Gastrocnemius medialis (tissue), 4 donors: ENCODE results near the gene LHX3. TPM values are rescaled to one million over a fixed set of nuclear protein-coding genes. Genes with fewer than 3 reads are reported as not detected.

Experiments
- ATAC-seq, 2 donors: fragments of 150-250 bp; one replicate each; pipeline ENCODE4 v1.9.1; 2016
- DNase-seq, 2 donors: peaks; one replicate each; pipeline ENCODE4 v3.0.0-alpha.2; 2019
- H3K27ac ChIP-seq, 4 donors: fragments of 200-600 bp; sonication (generic); 1 replicate in 1 of 4; 2 replicates in 3 of 4; pipeline ENCODE4 v1.5.1; 2016 to 2018; ENCODE audit warnings: mild to moderate bottlenecking in 2 of 4, moderate library complexity in 1 of 4
- H3K27me3 ChIP-seq, 3 donors: fragments of 200-600 bp; sonication (generic) in 2 of 3; 1 replicate in 1 of 3; 2 replicates in 2 of 3; pipeline versions ENCODE4 v1.5.1 to v1.6.0; 2016 to 2019; ENCODE audit warnings: mild to moderate bottlenecking in 1 of 3, moderate library complexity in 1 of 3
- H3K36me3 ChIP-seq, 2 donors: fragments of 200-600 bp; sonication (generic) in 1 of 2; one replicate each; pipeline ENCODE4 v1.5.1; 2017 to 2018
- H3K4me1 ChIP-seq, 2 donors: fragments of 200-600 bp; sonication (generic) in 1 of 2; one replicate each; pipeline ENCODE4 v1.5.1; 2016 to 2017; ENCODE audit warnings: mild to moderate bottlenecking in 2 of 2
- H3K4me3 ChIP-seq, 4 donors: fragments of 200-600 bp; sonication (generic) in 3 of 4; 1 replicate in 1 of 4; 2 replicates in 3 of 4; pipeline ENCODE4 v1.5.1; 2016 to 2019; ENCODE audit warnings: mild to moderate bottlenecking in 2 of 4
- H3K9me3 ChIP-seq, 3 donors: fragments of 200-600 bp; sonication (generic) in 2 of 3; 1 replicate in 1 of 3; 2 replicates in 2 of 3; pipeline ENCODE4 v1.5.1; 2016 to 2019
- POLR2A ChIP-seq, 2 donors: fragments of 450-650 bp; IDR thresholded peaks; one replicate each; pipeline ENCODE4 v1.6.1; 2017; ENCODE audit warnings: antibody characterized with exemption in 2 of 2, mild to moderate bottlenecking in 2 of 2, moderate library complexity in 2 of 2
- in situ Hi-C, 4 donors: fragments of 200-750 bp; cut with MboI; loops; one replicate each; pipeline versions ENCODE4 v1.15.0 to v1.8.0; 2017; ENCODE audit warnings: low sequenced_read_pairs in 4 of 4
- intact Hi-C: fragments of 100-400 bp; cut with DNase I; formaldehyde crosslinking; loops from one replicate; pipeline ENCODE4 v1.15.1; 2023; ENCODE audit warnings: low total_unique reads
- total RNA-seq, 4 donors: library from RNA; depleted of rRNA; stranded (reverse); fragments of >200 nt; gene quantifications; one replicate each; pipeline versions ENCODE4 v1.1.0 to v1.2.3, GENCODE V29; 2016
- TF ChIP-seq, protein P1 (sequence below), 5 experiments: fragments of 450-650 bp in 3 of 5; fragments of 200-600 bp in 2 of 5; sonication (generic) in 2 of 5; IDR thresholded peaks in 4 of 5; conservative IDR thresholded peaks in 1 of 5; 1 replicate in 4 of 5; 2 replicates in 1 of 5; pipeline ENCODE4 v1.5.1; 2016 to 2019; ENCODE audit warnings: antibody characterized with exemption in 5 of 5, mild to moderate bottlenecking in 3 of 5, moderate library complexity in 3 of 5

Gene LHX3
- total RNA-seq, 4 donors from 2014 or later: not detected

DNA sequence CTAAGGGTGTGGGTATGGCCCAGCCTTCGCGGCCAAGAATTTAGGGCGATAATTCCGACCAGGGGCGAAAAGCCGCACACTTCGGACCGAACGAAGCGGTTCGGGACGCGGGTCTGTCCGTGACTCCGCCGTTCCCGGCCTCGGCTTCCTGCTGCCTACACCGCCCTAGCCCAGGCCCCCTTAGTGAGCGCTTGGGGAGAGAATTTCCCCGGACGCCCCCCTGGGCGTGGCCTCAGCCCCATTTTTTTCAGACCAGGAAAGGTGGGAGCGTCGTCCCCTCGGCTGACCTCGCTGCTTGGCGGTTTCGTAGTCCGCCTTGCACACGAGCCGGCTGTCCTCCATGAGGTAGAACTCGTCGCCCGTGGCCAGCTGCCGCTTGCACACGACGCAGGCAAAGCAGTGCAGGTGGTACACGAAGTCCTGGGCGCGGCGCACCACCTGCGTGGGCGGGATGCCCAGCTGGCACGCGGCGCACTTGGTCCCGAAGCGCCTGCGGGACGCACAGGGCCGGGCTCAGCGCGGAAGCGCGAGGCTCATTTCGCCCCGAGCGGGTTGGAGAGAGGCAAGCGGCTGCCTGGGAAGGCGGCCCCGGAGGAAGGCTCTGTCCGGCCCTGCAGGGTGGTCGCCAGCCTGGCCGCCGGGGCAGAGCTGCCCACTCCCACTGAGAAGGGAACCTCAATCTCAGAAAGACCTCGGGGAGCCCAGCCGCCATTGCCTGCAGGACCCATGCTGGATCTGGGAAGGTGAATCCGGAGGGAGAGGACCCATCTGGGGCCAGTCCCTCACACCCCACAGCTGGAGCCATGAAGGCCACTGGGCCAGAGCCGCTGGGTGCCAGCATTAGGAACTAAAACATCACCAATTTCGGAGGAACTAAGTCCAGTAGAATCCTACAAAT lies 5.3 kb downstream of the LHX3 start:
- ATAC-seq (no peak), DNase-seq (no peak)
- Histone ChIP-seq H3K9me3 (no peaks in the 10 kb centered on the region), H3K27me3 (peaks cover 83 to 95% (median 95%) of the 10 kb centered on the region in 3 donors), H3K36me3 (no peaks in the 10 kb centered on the region), H3K4me1 (no peaks in the 10 kb centered on the region), H3K27ac (no peak overlapping the region), H3K4me3 (no peak overlapping the region)
- in situ Hi-C loops (no loop called here), intact Hi-C loops (no loop called here)
- no peak for TF ChIP-seq POLR2A (IDR thresholded peaks at IDR 0.05)
- TF ChIP-seq, protein P1, sequence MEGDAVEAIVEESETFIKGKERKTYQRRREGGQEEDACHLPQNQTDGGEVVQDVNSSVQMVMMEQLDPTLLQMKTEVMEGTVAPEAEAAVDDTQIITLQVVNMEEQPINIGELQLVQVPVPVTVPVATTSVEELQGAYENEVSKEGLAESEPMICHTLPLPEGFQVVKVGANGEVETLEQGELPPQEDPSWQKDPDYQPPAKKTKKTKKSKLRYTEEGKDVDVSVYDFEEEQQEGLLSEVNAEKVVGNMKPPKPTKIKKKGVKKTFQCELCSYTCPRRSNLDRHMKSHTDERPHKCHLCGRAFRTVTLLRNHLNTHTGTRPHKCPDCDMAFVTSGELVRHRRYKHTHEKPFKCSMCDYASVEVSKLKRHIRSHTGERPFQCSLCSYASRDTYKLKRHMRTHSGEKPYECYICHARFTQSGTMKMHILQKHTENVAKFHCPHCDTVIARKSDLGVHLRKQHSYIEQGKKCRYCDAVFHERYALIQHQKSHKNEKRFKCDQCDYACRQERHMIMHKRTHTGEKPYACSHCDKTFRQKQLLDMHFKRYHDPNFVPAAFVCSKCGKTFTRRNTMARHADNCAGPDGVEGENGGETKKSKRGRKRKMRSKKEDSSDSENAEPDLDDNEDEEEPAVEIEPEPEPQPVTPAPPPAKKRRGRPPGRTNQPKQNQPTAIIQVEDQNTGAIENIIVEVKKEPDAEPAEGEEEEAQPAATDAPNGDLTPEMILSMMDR (IDR thresholded peaks at IDR 0.05 in 4 of 5, conservative IDR thresholded peaks at IDR 0.05 in 1 of 5): no peak

DNA sequence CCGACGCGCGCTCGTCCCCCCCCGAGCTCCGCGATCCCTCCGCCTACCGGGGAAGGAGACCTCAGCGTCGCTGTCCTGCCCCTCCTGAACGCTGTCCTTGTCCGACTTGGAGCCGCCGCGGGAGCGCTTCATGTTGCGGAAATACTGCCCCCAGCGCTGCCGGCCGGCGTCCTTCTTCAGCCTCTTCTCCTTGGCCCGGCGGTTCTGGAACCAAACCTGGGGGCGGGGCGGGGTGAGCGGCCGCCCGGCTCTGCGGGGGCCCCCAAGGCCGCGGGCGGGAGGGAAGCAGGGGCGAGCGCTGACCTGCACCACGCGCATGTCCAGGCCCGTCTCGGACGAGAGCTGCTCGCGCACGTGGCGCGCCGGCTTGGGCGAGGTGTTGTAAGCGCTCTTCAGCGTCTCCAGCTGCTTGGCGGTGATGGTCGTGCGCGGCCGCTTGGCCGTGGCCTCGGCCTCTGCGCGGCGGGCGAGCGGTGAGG lies 6.3 kb downstream of the LHX3 start:
- Histone ChIP-seq H3K27me3 (peaks cover 76 to 95% (median 94%) of the 10 kb centered on the region in 3 donors), H3K9me3 (no peaks in the 10 kb centered on the region), H3K4me1 (no peaks in the 10 kb centered on the region), H3K27ac (no peak overlapping the region), H3K4me3 (no peak overlapping the region), H3K36me3 (no peaks in the 10 kb centered on the region)
- ATAC-seq (no peak), DNase-seq (no peak)
- intact Hi-C loops (no loop called here), in situ Hi-C loops (no loop called here)
- TF ChIP-seq, protein P1 (IDR thresholded peaks at IDR 0.05 in 4 of 5, conservative IDR thresholded peaks at IDR 0.05 in 1 of 5): no peak
- no peak for TF ChIP-seq POLR2A (IDR thresholded peaks at IDR 0.05)

DNA sequence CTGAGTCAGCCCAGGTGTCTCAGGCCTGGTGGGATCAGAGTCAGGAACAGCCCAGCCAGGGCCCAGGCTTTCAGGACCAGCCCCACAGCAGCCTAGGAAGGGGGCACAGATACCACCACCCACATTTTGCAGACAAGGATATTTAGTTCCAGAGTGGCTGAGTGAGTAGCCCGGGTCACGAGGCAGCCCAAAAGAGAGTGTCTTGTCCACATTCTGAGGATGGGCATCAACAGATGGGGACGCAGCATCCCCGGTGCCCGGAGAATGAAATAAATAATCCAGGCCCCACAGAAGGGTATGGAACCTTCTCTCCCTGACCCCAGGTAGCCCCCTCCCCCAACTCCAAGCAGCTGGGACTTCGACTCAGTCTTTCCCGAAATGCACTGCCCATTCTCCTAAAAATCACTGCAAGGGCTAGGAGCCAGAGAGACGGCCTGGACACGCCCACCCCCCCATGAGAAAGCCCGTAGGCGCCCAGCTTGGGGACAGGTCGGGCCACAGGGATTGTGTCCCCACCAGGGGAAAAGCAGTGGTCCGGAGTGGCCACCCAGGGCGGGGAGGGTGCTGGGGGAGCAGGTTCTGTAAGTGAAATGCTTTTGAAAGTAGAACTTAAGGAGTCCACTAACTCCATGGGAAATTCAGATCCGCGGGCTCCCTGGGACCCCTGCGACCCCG lies 6.9 kb downstream of the LHX3 start:
- no peak overlapping the region for H3K27ac ChIP-seq
- H3K9me3 ChIP-seq: no peaks in the 10 kb centered on the region
- in situ Hi-C loops: no loop called here
- ATAC-seq (no peak), DNase-seq (no peak)
- H3K27me3 ChIP-seq: peaks cover 75 to 94% (median 92%) of the 10 kb centered on the region in 3 donors
- H3K4me3 ChIP-seq: no peak overlapping the region
- intact Hi-C loops: no loop called here
- no peaks in the 10 kb centered on the region for H3K36me3 ChIP-seq
- no peaks in the 10 kb centered on the region for H3K4me1 ChIP-seq
- no peak for TF ChIP-seq POLR2A (IDR thresholded peaks at IDR 0.05)
- TF ChIP-seq, protein P1 (IDR thresholded peaks at IDR 0.05 in 4 of 5, conservative IDR thresholded peaks at IDR 0.05 in 1 of 5): no peak

DNA sequence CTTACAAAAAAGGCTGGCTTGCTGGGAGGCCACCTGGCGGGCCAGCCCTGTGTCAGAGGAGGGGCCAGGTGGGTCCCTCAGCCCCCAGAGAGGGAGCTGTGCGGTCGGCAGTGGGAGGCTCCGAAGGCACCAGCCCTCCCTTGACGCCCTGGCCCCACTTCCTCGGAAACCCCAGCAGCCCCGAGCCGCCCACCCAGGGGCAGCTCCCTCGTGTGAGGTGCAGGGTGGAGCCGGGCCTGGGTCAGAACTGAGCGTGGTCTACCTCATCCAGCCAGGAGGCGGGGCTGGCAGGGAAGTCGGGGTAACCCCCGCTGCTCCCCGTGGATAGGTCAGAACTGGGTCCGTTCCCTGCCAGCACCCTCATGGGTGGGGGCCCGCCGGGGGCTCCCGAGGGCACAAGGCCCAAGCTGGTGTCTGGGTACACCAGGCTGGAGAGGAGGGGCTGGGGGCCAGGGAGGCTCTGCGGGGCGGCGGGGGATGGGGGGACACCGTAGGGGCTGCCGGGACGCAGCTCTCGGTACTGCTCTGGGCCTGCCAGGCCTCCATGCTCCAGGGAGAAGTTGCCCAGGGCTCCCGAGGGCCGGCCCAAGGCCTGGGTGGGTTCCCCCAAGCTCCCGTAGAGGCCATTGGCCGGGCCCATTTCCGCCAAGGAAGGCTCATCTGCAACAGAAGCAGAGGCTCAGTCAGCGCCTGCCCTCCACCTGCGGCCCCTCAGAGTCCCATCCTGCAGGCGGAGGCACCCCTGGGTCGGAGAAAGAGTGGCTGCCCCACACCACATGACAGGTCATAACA lies 7.6 kb downstream of the LHX3 start:
- TF ChIP-seq, protein P1 (IDR thresholded peaks at IDR 0.05 in 4 of 5, conservative IDR thresholded peaks at IDR 0.05 in 1 of 5): no peak
- TF ChIP-seq POLR2A (IDR thresholded peaks at IDR 0.05): no peak

More for the DNA sequence above, 7.6 kb downstream of the LHX3 start:
- in situ Hi-C loops: no loop called here
- no peak for ATAC-seq
- Histone ChIP-seq H3K4me3 (no peak overlapping the region), H3K4me1 (no peaks in the 10 kb centered on the region), H3K36me3 (no peaks in the 10 kb centered on the region), H3K9me3 (no peaks in the 10 kb centered on the region), H3K27ac (no peak overlapping the region), H3K27me3 (peaks cover 79 to 96% (median 93%) of the 10 kb centered on the region in 3 donors)
- DNase-seq: no peak
- intact Hi-C loops: no loop called here
